Activated naive CD4-positive, alpha-beta T cell treated with anti-CD3 and anti-CD28 coated beads, Interleukin-2, amount 10 ng/mL, durations not matched to agents 7 days and 5 days (primary cell): ENCODE data around the gene DZIP1L.
A peak's percentile ranks its signal among the peaks of the same experiment; 100 is the strongest.
"Not testable (repeated sequence)": the region's sequence is repeated elsewhere in the genome, so short reads cannot be mapped to it uniquely, and the experiment has no call there.

Experiments
- CTCF ChIA-PET: fragments of 350-600 bp; sonication (Branson Sonifier 250); formaldehyde crosslinking; loops from one replicate; lab custom pipeline; 2021; ENCODE audit warnings: antibody characterized with exemption; lab: Charles Lee
- DNase-seq: peaks from one replicate; pipeline ENCODE4 v3.0.0-alpha.2; 2020
- H3K27ac Mint-ChIP-seq: one replicate; pipeline ENCODE4 v1.8.0; 2021; ENCODE audit warnings: mild to moderate bottlenecking, moderate library complexity, mixed read lengths
- H3K27me3 Mint-ChIP-seq: one replicate; pipeline ENCODE4 v1.8.0; 2021; ENCODE audit warnings: mild to moderate bottlenecking, mixed read lengths
- H3K36me3 Mint-ChIP-seq: one replicate; pipeline ENCODE4 v1.8.0; 2021; ENCODE audit warnings: mixed read lengths
- H3K4me1 Mint-ChIP-seq: one replicate; pipeline ENCODE4 v1.8.0; 2021; ENCODE audit warnings: mixed read lengths
- H3K4me3 Mint-ChIP-seq: one replicate; pipeline ENCODE4 v1.8.0; 2021; ENCODE audit warnings: mild to moderate bottlenecking, moderate library complexity, mixed read lengths
- H3K9me3 Mint-ChIP-seq: one replicate; pipeline ENCODE4 v1.8.0; 2021; ENCODE audit warnings: mixed read lengths

The DZIP1L gene

DNA sequence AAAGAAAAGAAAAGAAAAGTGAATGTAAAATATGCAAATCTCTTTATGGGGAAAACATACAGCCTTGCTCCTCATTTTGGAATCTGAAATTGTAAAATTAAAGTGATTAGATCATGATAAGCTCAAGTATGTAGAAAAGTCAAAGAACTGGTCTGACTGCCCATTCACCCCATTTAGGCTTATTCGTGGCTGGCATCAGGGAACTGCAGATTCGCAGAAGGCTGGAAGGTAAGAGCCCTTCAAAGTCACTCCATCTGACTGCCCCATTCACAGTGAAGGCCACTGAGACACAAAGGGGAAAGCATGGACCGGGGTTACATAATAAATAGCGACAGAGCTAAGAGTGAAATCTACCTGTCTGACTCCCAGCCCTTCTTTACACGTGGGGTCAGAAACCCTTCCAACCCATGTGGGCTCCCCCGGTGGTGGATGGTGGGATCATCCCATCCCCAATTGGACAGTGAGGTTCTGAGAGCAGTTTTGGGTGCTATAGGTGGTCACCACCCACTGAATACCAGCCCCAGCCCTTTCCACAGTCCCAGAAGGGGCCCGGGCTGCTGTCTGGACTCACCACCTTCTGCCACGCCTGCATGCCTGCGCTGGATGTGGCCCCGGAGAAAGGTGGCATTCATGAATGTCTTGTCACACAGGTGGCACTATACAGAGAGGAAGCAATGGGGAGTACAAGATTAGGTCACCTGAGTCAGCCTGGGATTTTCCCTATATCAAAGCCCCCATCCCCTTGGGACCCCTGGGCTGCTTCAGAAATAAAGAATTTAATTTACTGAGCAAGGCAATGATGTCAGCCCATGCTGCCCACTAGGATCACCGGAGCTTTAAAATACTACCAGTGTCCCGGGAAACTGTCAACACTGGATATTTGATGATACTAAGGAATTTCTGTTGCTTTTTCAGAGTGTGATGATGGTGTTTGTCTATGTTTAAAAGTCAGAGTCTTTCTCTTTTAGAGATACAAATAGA is 17.9 kb downstream of the DZIP1L start:
- CTCF ChIA-PET: interaction anchor here (0.6 to 1.5 kb wide), 3 partner anchors 18 to 99 kb away, joined by 3 to 4 read pairs (median 3); no protein-coding TSS in a partner anchor
- no peak overlapping the region for H3K4me3 Mint-ChIP-seq

DNA sequence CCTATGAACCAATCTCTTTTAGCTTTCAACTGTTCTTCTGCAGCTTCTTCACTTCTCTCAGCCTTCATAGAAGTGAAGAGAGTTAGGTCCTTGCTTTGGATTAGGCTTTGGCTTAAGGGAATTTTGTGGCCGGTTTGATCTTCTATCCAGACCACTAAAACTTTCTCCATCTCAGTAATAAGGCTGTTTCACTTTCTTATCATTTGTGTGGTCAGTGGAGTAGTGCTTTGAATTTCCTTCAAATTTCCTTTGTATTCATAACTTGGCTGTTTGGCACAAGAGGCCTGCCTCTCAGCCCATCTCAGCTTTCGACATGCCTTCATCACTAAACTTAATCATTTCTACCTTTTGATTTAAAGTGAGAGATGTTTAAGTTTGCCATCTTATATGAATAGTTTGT is 21.7 kb downstream of the DZIP1L start:
- CTCF ChIA-PET: no interaction called here
- DNase-seq: no peak
- Mint-ChIP-seq H3K9me3 (no peaks in the 10 kb centered on the region), H3K27me3 (peaks cover 35% of the 10 kb centered on the region), H3K4me3 (no peak overlapping the region), H3K27ac (no peak overlapping the region), H3K36me3 (no peaks in the 10 kb centered on the region), H3K4me1 (no peaks in the 10 kb centered on the region)

More for the DNA sequence above, 17.9 kb downstream of the DZIP1L start:
- no peaks in the 10 kb centered on the region for H3K36me3 Mint-ChIP-seq
- no peak overlapping the region for H3K27ac Mint-ChIP-seq
- H3K9me3 Mint-ChIP-seq: no peaks in the 10 kb centered on the region
- no peak for DNase-seq
- H3K27me3 Mint-ChIP-seq: peaks cover 27% of the 10 kb centered on the region
- no peaks in the 10 kb centered on the region for H3K4me1 Mint-ChIP-seq

DNA sequence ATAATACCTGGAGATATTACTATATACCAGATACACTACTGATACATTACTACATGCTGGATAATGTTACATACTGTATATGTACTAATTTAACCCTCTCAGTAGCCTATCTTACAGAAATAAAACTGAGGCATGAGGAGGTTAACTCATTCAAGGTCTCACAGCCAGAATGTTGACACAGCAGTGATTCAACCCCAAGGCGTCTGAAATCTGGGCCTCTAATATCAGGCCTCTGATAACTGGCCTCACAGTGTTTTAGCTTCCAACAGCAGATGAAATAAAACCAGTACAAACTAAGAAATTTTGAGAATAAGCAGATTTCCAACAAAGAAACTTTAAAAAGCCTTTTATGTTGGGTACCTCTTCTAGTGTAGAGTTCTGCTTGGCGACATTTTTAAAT is 23.4 kb downstream of the DZIP1L start:
- CTCF ChIA-PET: no interaction called here
- Mint-ChIP-seq H3K4me3 (no peak overlapping the region), H3K36me3 (no peaks in the 10 kb centered on the region)

DNA sequence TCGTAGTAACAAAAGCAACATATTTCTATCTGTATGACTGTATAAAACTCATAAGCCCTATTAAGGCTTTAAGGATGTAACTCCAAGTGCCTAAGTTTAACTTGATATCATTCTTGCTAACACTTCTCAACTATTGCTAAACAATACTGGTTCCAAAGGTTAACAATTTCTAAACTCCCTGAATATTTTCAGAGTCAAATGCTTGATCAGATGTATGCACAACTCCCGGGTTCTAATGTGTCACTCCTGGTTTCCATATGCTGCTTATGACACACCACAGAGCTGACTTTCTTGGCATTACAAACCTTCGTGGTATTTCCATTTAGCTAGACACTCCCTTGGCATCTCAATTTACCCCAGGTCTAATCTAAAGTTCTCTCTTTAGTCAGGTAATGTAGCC is 26.3 kb downstream of the DZIP1L start:
- no peaks in the 10 kb centered on the region for H3K36me3 Mint-ChIP-seq
- DNase-seq: no peak
- CTCF ChIA-PET: no interaction called here
- no peaks in the 10 kb centered on the region for H3K9me3 Mint-ChIP-seq
- H3K27ac Mint-ChIP-seq: no peak overlapping the region
- H3K27me3 Mint-ChIP-seq: peaks cover 33% of the 10 kb centered on the region
- peaks cover 5% of the 10 kb centered on the region for H3K4me1 Mint-ChIP-seq
- H3K4me3 Mint-ChIP-seq: no peak overlapping the region

More for the DNA sequence above, 23.4 kb downstream of the DZIP1L start:
- Mint-ChIP-seq H3K27ac (no peak overlapping the region), H3K27me3 (peaks cover 34% of the 10 kb centered on the region), H3K4me1 (no peaks in the 10 kb centered on the region), H3K9me3 (no peaks in the 10 kb centered on the region)
- DNase-seq: no peak

DNA sequence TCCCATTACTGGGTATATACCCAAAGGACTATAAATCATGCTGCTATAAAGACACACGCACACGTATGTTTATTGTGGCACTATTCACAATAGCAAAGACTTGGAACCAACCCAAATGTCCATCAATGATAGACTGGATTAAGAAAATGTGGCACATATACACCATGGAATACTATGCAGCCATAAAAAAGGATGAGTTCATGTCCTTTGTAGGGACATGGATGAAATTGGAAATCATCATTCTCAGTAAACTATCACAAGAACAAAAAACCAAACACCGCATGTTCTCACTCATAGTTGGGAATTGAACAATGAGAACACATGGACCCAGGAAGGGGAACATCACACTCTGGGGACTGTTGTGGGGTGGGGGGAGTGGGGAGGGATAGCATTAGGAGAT is 29.7 kb downstream of the DZIP1L start:
- peaks cover 38% of the 10 kb centered on the region for H3K27me3 Mint-ChIP-seq
- H3K4me1 Mint-ChIP-seq: peaks cover 37% of the 10 kb centered on the region
- H3K36me3 Mint-ChIP-seq, H3K9me3 Mint-ChIP-seq, DNase-seq, H3K27ac Mint-ChIP-seq, CTCF ChIA-PET, H3K4me3 Mint-ChIP-seq: not testable (repeated sequence)

DNA sequence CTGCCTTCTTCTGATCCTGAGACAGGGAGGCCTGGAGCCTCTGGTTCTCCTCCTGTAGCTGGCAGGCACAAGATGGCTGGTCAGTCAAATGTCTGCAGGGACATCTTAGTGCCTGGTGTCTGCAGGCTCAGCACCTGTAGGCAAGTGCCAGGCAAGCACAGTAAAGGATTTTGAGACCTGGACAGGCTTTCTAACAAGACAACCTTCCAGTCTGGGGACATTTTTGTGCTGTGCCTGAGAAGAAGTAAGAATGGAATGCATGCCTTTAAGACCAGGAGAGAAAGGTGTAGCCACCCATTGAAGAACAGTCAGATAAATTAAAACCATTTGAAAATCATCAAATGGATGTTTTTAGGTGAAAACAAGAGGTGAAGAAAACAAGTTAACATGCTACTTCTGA is 31.2 kb downstream of the DZIP1L start:
- peaks cover 39% of the 10 kb centered on the region for H3K4me1 Mint-ChIP-seq
- H3K36me3 Mint-ChIP-seq: no peaks in the 10 kb centered on the region
- no peak overlapping the region for H3K4me3 Mint-ChIP-seq
- DNase-seq: no peak
- no peak overlapping the region for H3K27ac Mint-ChIP-seq
- H3K9me3 Mint-ChIP-seq: no peaks in the 10 kb centered on the region
- H3K27me3 Mint-ChIP-seq: peaks cover 41% of the 10 kb centered on the region
- CTCF ChIA-PET: no interaction called here

DNA sequence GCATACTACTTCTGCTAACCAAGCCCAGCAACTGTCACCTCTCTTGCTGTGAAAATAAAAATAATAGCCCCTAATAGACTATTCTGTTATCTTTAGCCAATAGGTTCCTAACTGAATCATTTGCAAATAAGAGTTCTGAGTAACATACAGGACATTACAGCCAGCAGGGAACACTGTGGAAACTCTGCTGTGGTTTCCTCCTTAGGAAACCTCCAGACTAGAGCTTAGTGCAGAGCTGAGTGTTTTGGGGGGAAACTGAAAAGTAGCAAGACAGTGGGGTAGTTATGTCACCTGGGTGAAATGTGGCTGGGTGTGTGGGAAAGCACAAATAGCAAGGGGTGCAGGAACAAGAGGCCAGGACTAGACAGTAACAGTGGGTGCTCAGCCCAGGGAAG is 32.4 kb downstream of the DZIP1L start:
- H3K4me3 Mint-ChIP-seq: peak overlapping the region; percentile 48
- no peak for DNase-seq
- H3K27ac Mint-ChIP-seq: peak overlapping the region; percentile 87
- H3K36me3 Mint-ChIP-seq: no peaks in the 10 kb centered on the region
- peaks cover 39% of the 10 kb centered on the region for H3K27me3 Mint-ChIP-seq
- CTCF ChIA-PET: interaction anchor here (1.1 to 4.5 kb wide), 3 partner anchors 13 to 49 kb away, joined by 3 to 27 read pairs (median 10); no protein-coding TSS in a partner anchor
- H3K4me1 Mint-ChIP-seq: peaks cover 39% of the 10 kb centered on the region
- no peaks in the 10 kb centered on the region for H3K9me3 Mint-ChIP-seq

DNA sequence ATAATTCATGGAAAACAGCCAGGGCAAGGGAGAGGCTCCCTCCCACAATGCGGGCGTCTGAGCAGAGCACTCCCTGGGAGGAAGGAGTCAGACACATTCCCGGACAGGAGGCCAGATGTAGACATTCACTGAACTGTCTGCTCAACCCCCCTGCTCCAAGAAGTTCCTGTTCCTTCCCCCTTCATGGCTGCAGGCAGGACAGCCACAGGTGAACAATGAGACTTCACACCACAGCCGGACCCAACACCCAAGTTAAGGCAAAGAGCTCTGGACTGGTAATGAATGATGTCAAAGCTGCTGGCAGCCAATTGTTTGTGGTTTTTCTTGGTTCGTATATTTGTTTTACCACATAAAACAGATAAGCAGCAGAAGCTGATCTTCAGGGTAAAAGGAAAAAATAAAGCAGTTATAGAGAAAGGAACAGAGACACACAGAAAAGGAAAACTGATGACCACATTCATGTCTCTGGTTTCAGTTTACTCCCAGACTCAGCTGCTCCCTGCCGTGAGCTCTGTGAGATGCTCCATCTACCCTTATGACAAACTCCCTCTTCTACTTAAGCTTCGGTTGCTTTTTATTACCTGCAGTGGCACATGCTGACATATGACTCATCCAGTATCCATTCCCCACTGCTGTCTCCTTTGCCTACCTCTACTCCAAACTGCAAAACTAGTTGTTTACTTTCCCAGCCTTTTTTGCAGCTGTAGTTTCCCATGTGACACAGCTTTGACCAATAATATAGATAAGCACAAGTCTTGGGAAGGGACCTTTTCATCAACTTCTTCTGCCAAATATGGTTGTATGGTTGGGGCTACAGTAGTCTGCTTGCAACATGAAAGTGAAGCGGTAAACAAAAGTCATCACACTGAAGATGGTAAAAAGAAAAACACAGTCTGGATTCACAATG is 33.1 kb downstream of the DZIP1L start:
- Mint-ChIP-seq H3K36me3 (no peaks in the 10 kb centered on the region), H3K4me1 (peaks cover 39% of the 10 kb centered on the region), H3K9me3 (no peaks in the 10 kb centered on the region), H3K27ac (peak overlapping the region; percentile 87), H3K4me3 (peak overlapping the region; percentile 48), H3K27me3 (peaks cover 43% of the 10 kb centered on the region)
- CTCF ChIA-PET: interaction anchor here (0.7 to 4.5 kb wide), 5 partner anchors 9 to 1330 kb away, joined by 3 to 27 read pairs (median 4); partner anchors contain the start of gene STAG1
- DNase-seq: peak; percentile 49

DNA sequence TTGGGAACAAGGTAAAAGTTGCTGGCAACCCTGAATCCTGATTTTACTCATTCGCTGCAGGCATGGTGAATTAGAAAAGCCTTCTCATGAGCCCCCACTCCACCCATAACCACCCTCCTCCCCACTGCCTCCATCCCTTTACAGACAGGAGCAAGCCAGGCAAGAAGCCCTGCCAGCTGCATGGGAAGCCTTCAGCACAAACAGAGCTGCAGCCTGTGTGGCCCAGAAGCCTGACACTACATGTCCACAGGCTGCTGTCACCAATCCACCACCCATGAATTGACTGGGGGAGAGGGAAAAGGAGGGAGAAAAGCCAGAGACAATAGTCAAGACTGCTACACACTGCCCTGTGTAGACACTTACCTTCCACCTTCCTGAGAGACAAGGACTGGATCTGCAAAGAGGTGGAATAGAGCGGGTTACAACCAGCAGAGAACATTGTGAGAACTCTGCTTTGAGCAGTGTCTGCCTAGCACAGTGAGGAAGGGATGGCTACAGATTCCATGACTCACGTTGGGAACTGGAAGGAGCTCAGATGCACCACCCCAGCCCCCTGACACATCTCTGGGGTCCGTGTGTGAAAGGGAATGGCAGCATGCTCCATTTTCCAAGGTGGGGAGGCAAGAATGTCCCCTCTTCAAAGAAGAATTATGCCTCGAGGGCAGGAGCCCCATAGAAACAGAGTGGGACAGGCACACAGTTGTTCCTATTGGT is 33.9 kb downstream of the DZIP1L start:
- H3K9me3 Mint-ChIP-seq: no peaks in the 10 kb centered on the region
- H3K27ac Mint-ChIP-seq: peak overlapping the region; percentile 78
- DNase-seq: no peak
- CTCF ChIA-PET: interaction anchor here (0.9 to 4.5 kb wide), 4 partner anchors 8 to 37 kb away, joined by 3 to 27 read pairs (median 7); partner anchors contain the start of gene DZIP1L
- peaks cover 39% of the 10 kb centered on the region for H3K4me1 Mint-ChIP-seq
- H3K36me3 Mint-ChIP-seq: no peaks in the 10 kb centered on the region
- peaks cover 41% of the 10 kb centered on the region for H3K27me3 Mint-ChIP-seq
- no peak overlapping the region for H3K4me3 Mint-ChIP-seq

DNA sequence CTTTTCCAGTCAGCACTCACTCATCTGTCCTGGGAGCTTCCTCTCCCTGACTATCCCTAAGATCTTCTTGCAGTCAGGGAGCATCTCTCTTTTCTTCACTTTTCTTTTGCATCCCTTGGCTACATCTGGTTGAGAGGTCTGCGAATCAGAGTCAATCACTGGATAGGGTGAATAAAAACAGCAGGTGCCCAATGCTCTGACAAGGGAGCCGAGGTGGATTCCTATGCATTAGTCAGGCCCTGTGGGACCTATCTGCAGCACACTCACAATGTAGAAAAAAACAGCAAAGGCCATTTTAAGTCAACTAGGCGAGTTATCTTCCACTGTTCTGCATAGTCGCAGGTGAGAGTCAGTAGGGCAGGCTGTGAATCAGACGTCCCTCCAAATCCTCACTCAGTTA is 35.5 kb downstream of the DZIP1L start:
- H3K4me1 Mint-ChIP-seq: peaks cover 39% of the 10 kb centered on the region
- CTCF ChIA-PET: interaction anchor here (0.6 to 4.5 kb wide), 4 partner anchors 13 to 39 kb away, joined by 3 to 27 read pairs (median 4); partner anchors contain the start of gene DZIP1L
- peaks cover 36% of the 10 kb centered on the region for H3K27me3 Mint-ChIP-seq
- no peak for DNase-seq
- no peak overlapping the region for H3K27ac Mint-ChIP-seq
- H3K36me3 Mint-ChIP-seq: no peaks in the 10 kb centered on the region
- no peak overlapping the region for H3K4me3 Mint-ChIP-seq
- no peaks in the 10 kb centered on the region for H3K9me3 Mint-ChIP-seq

DNA sequence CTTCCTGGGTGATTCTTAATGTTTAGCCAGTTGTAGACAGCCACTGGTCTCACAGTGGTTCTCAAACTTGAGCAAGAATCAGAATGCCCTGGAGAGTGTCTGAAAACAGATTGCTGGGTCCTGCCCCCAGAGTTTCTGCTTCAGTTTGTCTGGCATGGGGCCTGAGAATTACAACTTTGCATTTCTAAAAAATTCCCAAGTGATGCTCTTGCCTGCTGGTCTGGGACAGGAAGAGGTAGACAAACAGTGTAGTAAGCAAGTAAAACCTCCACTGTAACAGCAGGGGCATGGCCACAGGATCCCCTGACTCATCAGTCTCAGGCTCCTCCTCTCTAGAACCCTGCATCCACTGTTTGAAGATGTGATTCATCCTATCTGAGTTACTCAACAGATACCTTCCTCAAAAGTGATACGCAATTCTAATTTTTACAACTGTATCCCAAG is 36.5 kb downstream of the DZIP1L start:
- H3K4me3 Mint-ChIP-seq: no peak overlapping the region
- no peak for DNase-seq
- CTCF ChIA-PET: interaction anchor here (1.9 to 4.5 kb wide), 2 partner anchors 10 to 40 kb away, joined by 9 to 27 read pairs; no protein-coding TSS in a partner anchor
- H3K9me3 Mint-ChIP-seq: no peaks in the 10 kb centered on the region
- peaks cover 32% of the 10 kb centered on the region for H3K4me1 Mint-ChIP-seq
- no peaks in the 10 kb centered on the region for H3K36me3 Mint-ChIP-seq
- peaks cover 35% of the 10 kb centered on the region for H3K27me3 Mint-ChIP-seq
- H3K27ac Mint-ChIP-seq: no peak overlapping the region

DNA sequence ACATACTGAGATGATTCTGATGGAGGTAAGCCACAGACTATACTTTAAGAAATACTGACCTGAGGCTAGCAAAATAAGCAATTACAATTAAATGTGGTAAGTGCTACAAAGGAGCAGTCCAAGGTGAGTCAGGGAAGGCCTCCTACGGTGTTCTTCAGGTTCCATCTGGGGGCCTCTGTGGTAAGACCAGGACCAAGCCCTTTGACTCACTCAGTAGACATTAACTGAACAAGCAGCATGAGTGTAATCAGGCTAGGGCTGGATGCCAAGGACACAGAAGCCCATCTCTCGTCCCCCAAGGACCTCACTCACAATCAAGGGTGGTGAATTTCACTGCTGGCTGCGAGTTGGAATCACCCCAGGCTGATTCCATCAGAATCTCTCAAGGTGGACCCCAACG is 37.3 kb downstream of the DZIP1L start:
- H3K4me1 Mint-ChIP-seq: peaks cover 25% of the 10 kb centered on the region
- no peak overlapping the region for H3K4me3 Mint-ChIP-seq
- no peaks in the 10 kb centered on the region for H3K9me3 Mint-ChIP-seq
- peaks cover 38% of the 10 kb centered on the region for H3K27me3 Mint-ChIP-seq
- no peak for DNase-seq
- no peaks in the 10 kb centered on the region for H3K36me3 Mint-ChIP-seq
- H3K27ac Mint-ChIP-seq: no peak overlapping the region
- CTCF ChIA-PET: interaction anchor here (1.9 kb wide), 1 partner anchor 9 kb away, joined by 9 read pairs; no protein-coding TSS in a partner anchor

DNA sequence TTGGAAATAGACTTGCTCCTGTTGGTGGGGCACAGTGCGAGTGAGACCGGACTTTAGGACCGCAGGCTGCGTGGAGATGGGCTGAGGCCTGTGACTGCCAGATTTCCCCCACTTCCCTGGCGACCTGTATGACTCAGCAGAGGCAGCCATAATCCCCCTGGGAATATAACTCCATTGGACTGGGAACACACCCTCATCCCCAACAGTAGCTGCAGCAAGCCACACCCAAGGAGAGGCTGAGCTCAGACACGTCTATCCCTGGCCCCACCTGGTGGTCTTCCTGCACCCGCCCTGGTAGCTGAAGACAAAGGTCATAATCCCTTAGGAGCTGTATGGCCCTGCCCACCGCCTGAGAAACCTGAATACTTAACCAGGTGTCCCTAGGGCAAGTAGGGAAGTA is 42.6 kb downstream of the DZIP1L start:
- Mint-ChIP-seq H3K4me1 (peaks cover 2% of the 10 kb centered on the region), H3K36me3 (no peaks in the 10 kb centered on the region), H3K9me3 (no peaks in the 10 kb centered on the region), H3K27me3 (peaks cover 49% of the 10 kb centered on the region), H3K27ac (no peak overlapping the region), H3K4me3 (no peak overlapping the region)
- DNase-seq: no peak
- CTCF ChIA-PET: interaction anchor here (1.0 to 11.6 kb wide), 2 partner anchors 9 to 45 kb away, joined by 4 to 248 read pairs; partner anchors contain the start of gene DZIP1L
